Osteoblast (primary cell): Measurements from ENCODE around the gene CXCR6. TPM values are rescaled to one million over a fixed set of nuclear protein-coding genes. Genes with fewer than 3 reads are reported as not detected.

ENCODE experiments used
- DNase-seq: peaks from one replicate; pipeline ENCODE4 v3.0.0; 2011; ENCODE audit warnings: low spot score, mixed read lengths; ENCODE audit not compliant: insufficient read length; ENCODE audit errors: missing footprints
- H2AFZ ChIP-seq: 2 replicates; pipeline ENCODE4 v1.6.0; 2011; ENCODE audit warnings: mild to moderate bottlenecking, low read length
- H3K27ac ChIP-seq: 2 replicates; pipeline ENCODE4 v1.5.1; 2011; ENCODE audit warnings: mild to moderate bottlenecking, low read depth, low read length, moderate library complexity
- H3K27me3 ChIP-seq: 2 replicates; pipeline ENCODE4 v1.6.0; 2012; ENCODE audit warnings: mild to moderate bottlenecking, control low read depth, inconsistent platforms, low read length, moderate library complexity; ENCODE audit not compliant: insufficient read depth
- H3K36me3 ChIP-seq: 2 replicates; pipeline ENCODE4 v1.5.1; 2011; ENCODE audit warnings: mild to moderate bottlenecking, low read length, control low read depth, moderate library complexity; ENCODE audit not compliant: insufficient read depth
- H3K4me1 ChIP-seq: 2 replicates; pipeline ENCODE4 v1.5.1; 2011; ENCODE audit warnings: mild to moderate bottlenecking, low read length, control low read depth, moderate library complexity; ENCODE audit not compliant: insufficient read depth
- H3K4me2 ChIP-seq: 2 replicates; pipeline ENCODE4 v1.6.0; 2011; ENCODE audit warnings: mild to moderate bottlenecking, low read length; ENCODE audit not compliant: insufficient read depth
- H3K4me3 ChIP-seq: fragments of 200-600 bp; sonication (generic); 3 replicates; pipeline ENCODE4 v1.5.1; 2012; ENCODE audit warnings: mild to moderate bottlenecking, low read length, inconsistent platforms; ENCODE audit not compliant: insufficient read depth
- H3K79me2 ChIP-seq: 2 replicates; pipeline ENCODE4 v1.6.0; 2012; ENCODE audit warnings: mild to moderate bottlenecking, low read length, control low read depth, inconsistent platforms; ENCODE audit not compliant: insufficient read depth
- H3K9me3 ChIP-seq: 2 replicates; pipeline ENCODE4 v1.5.1; 2011; ENCODE audit warnings: low read depth, low read length, control low read depth
- H4K20me1 ChIP-seq: 2 replicates; pipeline ENCODE4 v1.6.0; 2012; ENCODE audit warnings: mild to moderate bottlenecking, low read length, control low read depth; ENCODE audit not compliant: insufficient read depth
- total RNA-seq: library from RNA; depleted of rRNA; stranded (reverse); fragments of >200 nt; gene quantifications from 2 replicates; pipeline ENCODE4 v1.2.3, GENCODE V29; 2012
- TF ChIP-seq, protein P1 (sequence below): IDR thresholded peaks from 2 replicates; pipeline ENCODE4 v1.5.1; 2011; ENCODE audit warnings: mild to moderate bottlenecking, low read depth, low read length, moderate library complexity; ENCODE audit errors: extremely low read depth

Gene CXCR6
- total RNA-seq, 1 donor, result not detected

DNA sequence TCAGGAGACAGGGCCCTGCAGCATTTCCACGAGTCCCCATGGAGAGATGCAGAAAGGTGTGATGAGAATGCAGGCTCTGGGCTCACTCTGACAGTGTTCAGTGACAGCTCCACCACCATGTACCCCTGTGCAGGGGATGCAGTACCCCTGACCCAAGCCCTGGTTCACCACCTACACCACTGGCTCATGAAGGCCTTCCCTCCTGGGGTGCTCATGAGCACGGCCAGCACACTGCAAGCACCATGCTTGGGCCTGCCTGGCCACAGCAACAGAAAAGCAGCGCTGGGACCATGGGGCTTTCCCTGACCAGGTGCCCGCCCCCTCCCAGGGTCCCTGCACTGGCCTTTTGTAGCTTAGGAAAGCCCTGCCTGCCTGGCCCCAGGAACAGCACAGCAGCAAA lies 6.2 kb downstream of the CXCR6 start:
- H3K27ac ChIP-seq, result no peak overlapping the region
- H4K20me1 ChIP-seq, result peaks cover 26% of the 10 kb centered on the region
- H3K79me2 ChIP-seq, result no peaks in the 10 kb centered on the region
- peaks cover 43% of the 10 kb centered on the region for H3K36me3 ChIP-seq
- no peak overlapping the region for H2AFZ ChIP-seq
- TF ChIP-seq, protein P1, sequence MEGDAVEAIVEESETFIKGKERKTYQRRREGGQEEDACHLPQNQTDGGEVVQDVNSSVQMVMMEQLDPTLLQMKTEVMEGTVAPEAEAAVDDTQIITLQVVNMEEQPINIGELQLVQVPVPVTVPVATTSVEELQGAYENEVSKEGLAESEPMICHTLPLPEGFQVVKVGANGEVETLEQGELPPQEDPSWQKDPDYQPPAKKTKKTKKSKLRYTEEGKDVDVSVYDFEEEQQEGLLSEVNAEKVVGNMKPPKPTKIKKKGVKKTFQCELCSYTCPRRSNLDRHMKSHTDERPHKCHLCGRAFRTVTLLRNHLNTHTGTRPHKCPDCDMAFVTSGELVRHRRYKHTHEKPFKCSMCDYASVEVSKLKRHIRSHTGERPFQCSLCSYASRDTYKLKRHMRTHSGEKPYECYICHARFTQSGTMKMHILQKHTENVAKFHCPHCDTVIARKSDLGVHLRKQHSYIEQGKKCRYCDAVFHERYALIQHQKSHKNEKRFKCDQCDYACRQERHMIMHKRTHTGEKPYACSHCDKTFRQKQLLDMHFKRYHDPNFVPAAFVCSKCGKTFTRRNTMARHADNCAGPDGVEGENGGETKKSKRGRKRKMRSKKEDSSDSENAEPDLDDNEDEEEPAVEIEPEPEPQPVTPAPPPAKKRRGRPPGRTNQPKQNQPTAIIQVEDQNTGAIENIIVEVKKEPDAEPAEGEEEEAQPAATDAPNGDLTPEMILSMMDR, result no peak
- DNase-seq, result no peak
- no peaks in the 10 kb centered on the region for H3K27me3 ChIP-seq
- no peak overlapping the region for H3K4me3 ChIP-seq
- no peaks in the 10 kb centered on the region for H3K9me3 ChIP-seq
- no peak overlapping the region for H3K4me2 ChIP-seq
- H3K4me1 ChIP-seq, result peaks cover 28% of the 10 kb centered on the region

DNA sequence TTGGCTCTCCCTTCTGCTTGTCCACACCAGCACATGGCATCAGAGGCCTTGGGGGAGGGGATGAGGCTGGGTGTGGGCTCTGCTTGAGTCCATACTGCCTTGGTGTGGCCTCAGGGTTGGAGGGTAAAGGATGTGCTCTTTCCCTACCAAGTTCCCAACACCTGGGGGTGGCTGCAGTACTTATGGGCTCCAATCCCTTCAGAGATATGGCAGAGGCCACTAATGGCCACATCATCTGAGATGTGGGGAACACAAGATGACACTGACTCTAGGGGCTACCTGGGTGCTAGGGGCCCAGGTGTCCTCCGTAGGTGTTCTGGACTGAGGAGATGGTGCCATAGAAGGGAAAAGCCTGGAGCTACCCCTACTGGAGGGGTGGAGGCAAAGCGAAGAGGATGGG lies 6.9 kb downstream of the CXCR6 start:
- DNase-seq, result no peak
- Histone ChIP-seq H2AFZ (no peak overlapping the region), H3K4me3 (no peak overlapping the region), H3K79me2 (no peaks in the 10 kb centered on the region), H3K4me2 (no peak overlapping the region), H3K4me1 (peaks cover 28% of the 10 kb centered on the region), H3K27me3 (no peaks in the 10 kb centered on the region), H3K27ac (no peak overlapping the region), H4K20me1 (peaks cover 21% of the 10 kb centered on the region), H3K36me3 (peaks cover 50% of the 10 kb centered on the region), H3K9me3 (no peaks in the 10 kb centered on the region)
- TF ChIP-seq, protein P1, result no peak

GRCh38 chr3:45950686-45951600 lies 7.7 kb downstream of the CXCR6 start:
- H3K4me3 ChIP-seq, result no peak overlapping the region
- no peaks in the 10 kb centered on the region for H3K9me3 ChIP-seq
- DNase-seq, result no peak
- no peak overlapping the region for H3K27ac ChIP-seq
- H3K4me2 ChIP-seq, result no peak overlapping the region
- H2AFZ ChIP-seq, result no peak overlapping the region
- peaks cover 58% of the 10 kb centered on the region for H3K36me3 ChIP-seq
- peaks cover 28% of the 10 kb centered on the region for H3K4me1 ChIP-seq
- no peaks in the 10 kb centered on the region for H3K27me3 ChIP-seq
- no peaks in the 10 kb centered on the region for H3K79me2 ChIP-seq
- peaks cover 20% of the 10 kb centered on the region for H4K20me1 ChIP-seq
- TF ChIP-seq, protein P1, result no peak

GRCh38 chr3:45951946-45952345 lies 8.7 kb downstream of the CXCR6 start:
- Histone ChIP-seq H3K4me3 (no peak overlapping the region), H3K9me3 (no peaks in the 10 kb centered on the region), H4K20me1 (peaks cover 16% of the 10 kb centered on the region), H3K27me3 (no peaks in the 10 kb centered on the region), H3K4me1 (peaks cover 26% of the 10 kb centered on the region), H3K36me3 (peaks cover 51% of the 10 kb centered on the region), H3K4me2 (no peak overlapping the region), H3K27ac (no peak overlapping the region), H3K79me2 (no peaks in the 10 kb centered on the region), H2AFZ (no peak overlapping the region)
- DNase-seq, result no peak
- TF ChIP-seq, protein P1, result no peak
